AG04450 (cell line): Measurements from ENCODE around the gene WIF1. TPM values are rescaled to one million over a fixed set of nuclear protein-coding genes. Genes with fewer than 3 reads are reported as not detected.

Experiments used
- CTCF ChIA-PET: fragments of 300-600, 350-600 bp; formaldehyde crosslinking; extraction: SDS; loops from one replicate; lab custom pipeline; 2022; ENCODE audit warnings: antibody characterized with exemption, inconsistent platforms; lab: Charles Lee
- POLR2A ChIA-PET: fragments of 350-600 bp; formaldehyde crosslinking; extraction: SDS; loops from one replicate; lab custom pipeline; 2021; ENCODE audit warnings: antibody characterized with exemption, inconsistent platforms; lab: Yijun Ruan, JAX
- DNase-seq: peaks from one replicate; pipeline ENCODE4 v3.0.0-alpha.2; 2011; ENCODE audit warnings: low read depth, low spot score
- H3K27ac ChIP-seq: one replicate; pipeline ENCODE4 v1.5.1; 2012; ENCODE audit warnings: low read depth, low read length, control low read depth
- H3K27me3 ChIP-seq: one replicate; pipeline ENCODE4 v1.6.0; 2012; ENCODE audit warnings: low read length; ENCODE audit not compliant: control insufficient read depth, insufficient read depth
- H3K4me3 ChIP-seq: 2 replicates; pipeline ENCODE4 v1.5.1; 2011; ENCODE audit warnings: mild to moderate bottlenecking, low read depth, low read length, control low read depth
- H3K9me3 ChIP-seq: 2 replicates; pipeline ENCODE4 v1.5.1; 2012; ENCODE audit warnings: low read length; ENCODE audit not compliant: control insufficient read depth, insufficient read depth
- CTCF ChIP-seq: IDR thresholded peaks from 2 replicates; pipeline ENCODE4 v1.5.1; 2011; ENCODE audit warnings: low read depth, low read length, control low read depth, inconsistent platforms
- polyA plus RNA-seq: library from polyadenylated mRNA; depleted of rRNA; stranded (reverse); fragments of >200 nt; gene quantifications from 2 replicates; pipeline ENCODE4 v1.2.3, GENCODE V29; 2011

WIF1 gene
- polyA plus RNA-seq, 1 experiment = not detected

DNA sequence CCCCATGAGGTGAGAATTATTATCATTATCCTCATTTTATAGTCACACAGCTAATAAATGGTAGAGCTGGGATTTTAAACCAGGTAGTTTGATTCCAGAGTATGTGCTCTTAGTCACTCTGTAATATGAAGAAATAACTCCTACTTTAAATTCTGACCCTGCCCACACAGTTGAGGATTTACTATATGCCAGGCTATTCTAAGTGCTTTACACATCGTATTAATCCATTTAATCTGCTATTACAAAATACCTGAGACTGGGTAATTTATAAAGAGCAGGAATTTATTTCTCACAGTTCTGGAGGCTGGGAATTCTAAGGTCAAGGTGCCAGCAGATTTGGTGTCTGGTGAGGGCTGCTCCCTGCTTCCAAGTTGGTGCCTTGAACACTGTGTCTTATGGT, 19.6 kb upstream of the WIF1 start:
- Histone ChIP-seq H3K27ac (no peak overlapping the region), H3K27me3 (peaks cover 15% of the 10 kb centered on the region), H3K4me3 (no peak overlapping the region), H3K9me3 (no peaks in the 10 kb centered on the region)
- CTCF ChIA-PET = interaction anchor here (1.3 kb wide), 1 partner anchor 17 kb away, joined by 5 read pairs; no protein-coding TSS in a partner anchor
- TF ChIP-seq CTCF = no peak
- no peak for DNase-seq
- POLR2A ChIA-PET = no interaction called here

DNA sequence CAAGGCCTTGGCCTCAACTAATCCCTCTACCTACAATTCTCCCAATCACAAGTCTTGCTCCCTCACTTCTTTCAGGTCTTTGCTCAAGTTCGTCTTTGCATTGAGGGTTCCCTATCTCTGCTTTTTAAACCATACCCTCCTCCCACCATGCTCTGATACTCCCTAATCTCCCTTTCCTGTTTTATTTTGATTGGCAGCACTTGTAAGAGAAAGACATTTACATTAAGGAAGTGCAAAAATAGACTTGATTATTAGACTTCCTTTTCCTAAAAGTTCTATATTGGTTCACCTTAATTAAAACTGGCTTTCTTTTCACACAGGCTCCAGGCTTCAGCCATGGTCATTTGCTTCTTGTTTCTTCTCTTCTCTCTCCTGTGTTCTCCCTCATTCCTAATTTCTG, 18.3 kb upstream of the WIF1 start:
- CTCF ChIA-PET = no interaction called here
- POLR2A ChIA-PET = no interaction called here
- Histone ChIP-seq H3K4me3 (no peak overlapping the region), H3K27ac (no peak overlapping the region), H3K27me3 (peaks cover 13% of the 10 kb centered on the region), H3K9me3 (no peaks in the 10 kb centered on the region)
- no peak for DNase-seq
- TF ChIP-seq CTCF = no peak

DNA sequence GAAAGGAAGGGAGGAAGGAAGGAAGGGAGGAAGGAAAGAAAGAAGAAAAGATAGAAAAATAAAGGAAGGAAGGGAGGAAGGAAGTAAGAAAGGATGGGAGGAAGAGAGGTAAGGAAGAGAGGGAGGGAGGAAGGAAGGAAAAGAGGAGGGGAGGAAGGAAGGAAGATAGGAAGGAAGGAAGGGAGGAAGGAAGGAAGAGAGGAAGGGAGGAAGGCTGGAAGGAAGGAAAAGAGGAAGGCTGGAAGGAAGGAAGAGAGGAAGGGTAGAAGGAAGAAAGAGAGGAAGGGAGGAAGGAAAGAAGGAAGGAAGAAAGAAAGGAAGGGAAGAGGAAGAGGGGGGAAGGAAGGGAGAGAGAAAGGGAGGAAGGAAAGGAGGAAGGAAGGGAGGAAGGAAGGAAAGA, 12.8 kb upstream of the WIF1 start:
- CTCF ChIA-PET = interaction anchor here (0.9 to 1.2 kb wide), 2 partner anchors 11 to 99 kb away, joined by 3 to 4 read pairs; no protein-coding TSS in a partner anchor
- Histone ChIP-seq H3K4me3 (no peak overlapping the region), H3K27ac (no peak overlapping the region), H3K27me3 (no peaks in the 10 kb centered on the region), H3K9me3 (no peaks in the 10 kb centered on the region)
- TF ChIP-seq CTCF = no peak
- POLR2A ChIA-PET = no interaction called here
- no peak for DNase-seq

GRCh38 chr12:65126482-65126881, 5.4 kb upstream of the WIF1 start:
- Histone ChIP-seq H3K27me3 (peaks cover 29% of the 10 kb centered on the region), H3K27ac (no peak overlapping the region), H3K9me3 (peaks cover 3% of the 10 kb centered on the region; the same call in 1 of the 2 replicates), H3K4me3 (no peak overlapping the region)
- TF ChIP-seq CTCF = no peak
- ChIA-PET CTCF (interaction anchor here (1.2 to 4.3 kb wide), 2 partner anchors 325 to 330 kb away, joined by 5 to 19 read pairs; no protein-coding TSS in a partner anchor), POLR2A (no interaction called here)
- no peak for DNase-seq

GRCh38 chr12:65125975-65126374, 4.9 kb upstream of the WIF1 start:
- Histone ChIP-seq H3K9me3 (peaks cover 3% of the 10 kb centered on the region; the same call in 1 of the 2 replicates), H3K27me3 (peaks cover 32% of the 10 kb centered on the region), H3K4me3 (no peak overlapping the region), H3K27ac (no peak overlapping the region)
- CTCF ChIA-PET = interaction anchor here (0.8 to 4.3 kb wide), 4 partner anchors 235 to 330 kb away, joined by 4 to 19 read pairs (median 4); no protein-coding TSS in a partner anchor
- TF ChIP-seq CTCF = no peak
- POLR2A ChIA-PET = no interaction called here
- DNase-seq = no peak
